ENCODE results near the gene EPC1.
A peak's percentile ranks its signal among the peaks of the same experiment; 100 is the strongest.
"Not testable (repeated sequence)": the region's sequence is repeated elsewhere in the genome, so short reads cannot be mapped to it uniquely, and the experiment has no call there.

Gene EPC1

GRCh38 chr10:32372000-32372875 lies 25.3 kb upstream of the EPC1 start:
- ATAC-seq = peak; percentile 58 to 75

- no peak for ATAC-seq
Measured at GRCh38 chr10:32371101-32371500, 24.1 kb upstream of the EPC1 start.

- peak; percentile 22 to 43 for ATAC-seq
Measured at GRCh38 chr10:32367793-32368453, 21.0 kb upstream of the EPC1 start.

GRCh38 chr10:32366588-32366987 lies 19.6 kb upstream of the EPC1 start:
- no peak for ATAC-seq

- no peak for ATAC-seq
Measured at GRCh38 chr10:32366111-32366510, 19.2 kb upstream of the EPC1 start.

GRCh38 chr10:32365404-32365803 lies 18.4 kb upstream of the EPC1 start:
- not testable (repeated sequence) for ATAC-seq

- peak in 1 of 2 donors; percentile 21 for ATAC-seq
Measured at GRCh38 chr10:32362571-32362970, 15.6 kb upstream of the EPC1 start.

- no peak for ATAC-seq
Measured at GRCh38 chr10:32360884-32361283, 13.9 kb upstream of the EPC1 start.

GRCh38 chr10:32360241-32360640 lies 13.3 kb upstream of the EPC1 start:
- ATAC-seq = no peak

- ATAC-seq = peak; percentile 42 to 57
Measured at GRCh38 chr10:32357056-32357735, 10.2 kb upstream of the EPC1 start.

- not testable (repeated sequence) for ATAC-seq
Measured at GRCh38 chr10:32354690-32355089, 7.7 kb upstream of the EPC1 start.

- ATAC-seq = no peak
Measured at GRCh38 chr10:32350811-32351350, 3.9 kb upstream of the EPC1 start.

- ATAC-seq = no peak
Measured at GRCh38 chr10:32349968-32350738, 3.2 kb upstream of the EPC1 start.

- no peak for ATAC-seq
Measured at GRCh38 chr10:32349199-32349585, 2.2 kb upstream of the EPC1 start.

GRCh38 chr10:32348297-32349198 lies 1.6 kb upstream of the EPC1 start:
- ATAC-seq = no peak

- ATAC-seq = peak; percentile 1 to 3
Measured at GRCh38 chr10:32347363-32348022, 535 bp upstream of the EPC1 start.

- peak; percentile 86 to 90 for ATAC-seq
Measured at GRCh38 chr10:32346134-32346550, 816 bp downstream of the EPC1 start.

GRCh38 chr10:32341596-32341995 lies 5.4 kb downstream of the EPC1 start:
- ATAC-seq = no peak

GRCh38 chr10:32340596-32341180 lies 6.3 kb downstream of the EPC1 start:
- peak; percentile 91 to 93 for ATAC-seq

GRCh38 chr10:32338262-32338661 lies 8.7 kb downstream of the EPC1 start:
- no peak for ATAC-seq

Data from activated CD4-positive, CD25-positive, alpha-beta regulatory T cell treated with anti-CD3 and anti-CD28 coated beads, Interleukin-2, amount 50 U/mL, for 24 hours (primary cell).